Amniotic epithelial cell (primary cell): ENCODE data around the gene TBX4.

Experiments
- DNase-seq: peaks from one replicate; pipeline ENCODE4 v3.0.0-alpha.2; 2010; ENCODE audit warnings: low read depth

Gene TBX4

DNA sequence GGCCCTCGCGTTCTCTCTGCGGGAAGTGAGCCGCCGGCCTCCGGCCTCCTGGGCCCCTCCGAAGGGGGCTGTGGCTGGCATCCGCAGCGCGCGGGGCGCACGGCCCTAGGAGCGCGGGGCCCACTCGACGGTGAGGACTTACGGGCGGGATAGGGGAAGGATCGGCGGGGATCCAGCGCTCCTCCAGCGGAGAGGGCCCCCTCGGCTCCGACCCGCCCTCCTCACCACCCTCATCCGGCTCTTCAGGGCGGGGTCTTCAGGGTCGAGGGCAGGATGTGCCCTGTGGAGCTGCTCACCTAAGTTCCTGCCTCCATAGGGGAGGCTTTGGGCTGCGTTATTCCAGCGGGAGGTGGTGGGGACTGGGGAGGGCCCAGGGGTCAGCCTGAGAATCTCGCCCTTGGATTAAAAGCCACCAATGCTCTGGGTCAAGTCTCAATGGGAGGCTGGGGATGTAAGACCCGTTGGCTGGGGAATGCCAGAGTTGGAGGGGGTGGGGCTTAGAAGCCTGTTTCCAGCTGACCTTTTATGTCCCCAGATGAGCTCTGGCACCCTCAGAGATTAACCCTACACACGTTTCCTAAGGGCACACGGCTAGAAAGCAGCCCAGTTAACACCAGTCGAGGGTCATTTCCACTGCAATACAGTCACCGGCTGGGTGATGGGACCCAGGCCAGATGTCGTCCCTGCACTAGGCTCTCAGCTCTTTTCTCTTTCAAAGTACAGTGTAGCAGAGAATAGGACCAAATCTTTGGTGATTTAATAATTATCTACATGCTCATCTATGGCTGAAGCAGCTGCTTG, 39.2 kb upstream of the TBX4 start:
- DNase-seq = no peak

DNA sequence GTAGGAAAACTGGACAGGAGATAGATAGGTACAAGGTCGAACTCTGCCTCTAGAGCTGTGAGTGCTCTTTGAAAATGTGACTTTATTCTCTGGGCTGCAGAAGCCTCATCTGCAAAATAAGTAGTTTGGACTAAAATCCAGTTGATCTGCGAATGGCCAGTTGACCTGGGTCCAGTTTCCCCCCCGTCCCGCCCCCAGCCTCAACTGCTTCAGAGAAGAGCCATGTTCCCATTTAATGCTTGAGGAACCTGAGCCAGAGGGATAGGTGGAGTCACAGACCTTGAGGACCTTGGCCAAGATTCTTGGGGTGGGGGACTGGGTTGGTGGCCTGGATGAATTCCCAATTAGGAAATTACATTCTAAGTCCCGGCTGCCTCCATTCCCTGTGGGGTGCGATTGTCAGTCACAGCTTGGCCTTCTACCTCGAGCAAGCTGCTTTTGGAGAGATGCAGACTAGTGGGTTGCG, 38.5 kb upstream of the TBX4 start:
- no peak for DNase-seq

DNA sequence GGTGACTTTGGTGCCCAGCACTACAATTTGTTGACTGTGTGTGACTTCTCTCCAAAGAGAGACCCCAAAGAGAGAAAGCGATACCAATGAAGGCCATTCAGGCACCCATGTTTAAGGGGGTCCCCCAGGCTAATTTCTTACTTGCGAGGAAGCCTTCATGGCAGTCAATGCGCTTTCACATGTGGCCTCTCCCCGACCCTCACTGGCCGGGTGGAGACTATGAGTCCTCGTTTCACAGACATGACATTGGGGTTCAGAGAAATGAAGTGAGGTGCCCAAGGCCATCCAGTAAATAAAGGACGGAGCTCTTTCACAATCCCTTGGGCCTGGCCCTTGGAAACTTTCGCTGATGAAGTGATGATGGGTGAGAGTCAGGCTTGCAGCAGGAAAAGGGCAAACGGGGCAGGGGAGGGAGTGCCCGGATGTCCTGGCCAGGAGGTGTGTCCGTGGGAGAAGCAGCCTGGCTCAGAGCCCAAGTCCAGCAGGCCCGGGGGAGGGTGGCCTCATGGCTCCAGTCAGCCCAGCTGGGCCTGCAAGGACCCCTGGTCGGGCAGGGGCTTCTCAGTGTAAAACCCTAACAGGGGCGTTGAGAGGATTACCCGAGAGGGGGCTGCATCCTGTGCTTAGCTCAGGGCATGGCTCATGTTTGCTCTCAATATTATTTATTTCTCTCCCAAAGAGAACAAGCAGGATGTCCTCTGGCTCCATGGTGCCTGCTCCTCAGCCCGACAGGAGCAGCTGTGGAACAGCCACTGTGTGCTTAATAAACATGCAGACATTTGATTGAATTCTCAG, 37.9 kb upstream of the TBX4 start:
- no peak for DNase-seq

DNA sequence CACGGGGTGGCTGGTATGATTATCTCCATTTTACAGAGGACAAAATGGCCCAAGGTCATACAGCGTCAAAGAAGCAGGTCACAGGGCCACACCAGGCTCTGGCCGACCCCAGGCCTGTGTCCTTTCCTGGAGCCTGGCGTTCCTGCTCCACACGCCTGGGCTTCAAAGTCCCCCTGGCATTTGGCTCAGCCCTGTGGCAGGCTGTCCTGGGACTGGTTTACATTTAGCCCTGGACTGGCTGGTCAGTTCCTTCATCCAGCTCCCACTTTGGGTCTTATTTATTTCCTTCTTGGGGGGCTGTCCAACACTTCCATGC, 37.3 kb upstream of the TBX4 start:
- no peak for DNase-seq

DNA sequence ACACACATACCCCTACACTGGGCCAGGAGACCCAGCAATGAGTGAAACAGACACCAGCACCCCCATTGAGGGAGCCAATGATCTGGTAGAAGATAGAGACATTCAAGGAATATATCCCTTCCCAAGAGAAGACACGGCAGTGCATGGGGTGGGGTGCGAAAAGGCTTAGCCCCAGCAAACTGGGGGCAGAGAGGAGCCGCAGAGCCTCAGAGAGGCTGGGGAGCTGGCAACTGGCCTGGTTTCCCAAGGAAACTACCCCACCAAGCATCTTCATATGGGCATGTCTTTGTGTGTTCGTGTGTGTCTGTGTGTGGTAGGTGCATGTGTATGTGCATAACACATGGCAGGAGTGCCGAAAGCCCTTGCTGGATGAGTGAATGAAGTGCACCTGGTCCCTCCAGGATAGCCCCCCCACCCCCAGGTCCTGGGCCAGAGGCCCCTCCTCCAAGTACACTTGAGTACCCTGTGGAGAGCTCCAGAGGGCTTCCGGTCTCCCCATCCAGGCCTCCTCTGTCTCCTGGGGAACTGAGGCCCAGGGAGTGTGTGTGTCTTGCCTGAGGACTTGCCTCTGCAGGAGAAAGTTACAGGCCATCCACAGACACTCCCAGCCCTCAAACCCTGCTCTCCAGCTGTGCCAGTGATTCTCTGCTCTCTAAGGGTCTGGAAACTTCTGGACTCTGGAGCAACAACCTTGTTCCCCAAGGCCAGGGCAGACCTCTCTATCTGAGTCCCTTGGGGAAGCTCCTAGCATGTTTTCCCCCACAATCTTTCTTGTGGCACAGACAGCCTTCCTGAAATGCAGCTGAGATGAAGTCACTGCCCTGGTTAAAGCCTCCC, 36.6 kb upstream of the TBX4 start:
- DNase-seq = peak; percentile 58

GRCh38 chr17:61416211-61416539, 36.0 kb upstream of the TBX4 start:
- no peak for DNase-seq

GRCh38 chr17:61416540-61417363, 35.5 kb upstream of the TBX4 start:
- DNase-seq = peak; percentile 69

DNA sequence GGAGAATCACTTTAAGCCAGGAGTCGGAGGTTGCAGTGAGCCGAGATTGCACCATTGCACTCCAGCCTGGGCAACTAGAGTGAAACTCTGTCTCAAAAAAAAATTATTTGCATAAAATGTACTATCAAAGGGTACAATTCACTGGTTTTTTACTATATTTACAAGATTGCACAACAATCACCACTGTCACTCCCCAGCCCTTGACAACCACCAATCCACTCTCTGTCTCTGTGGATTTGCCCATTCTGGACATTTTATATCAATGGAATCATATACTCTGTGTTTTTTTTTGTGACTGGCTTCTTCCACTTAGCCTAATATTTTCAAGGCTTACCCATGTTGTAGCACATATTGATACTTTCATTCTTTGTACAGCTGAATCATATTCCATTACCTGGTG, 33.8 kb upstream of the TBX4 start:
- no peak for DNase-seq

DNA sequence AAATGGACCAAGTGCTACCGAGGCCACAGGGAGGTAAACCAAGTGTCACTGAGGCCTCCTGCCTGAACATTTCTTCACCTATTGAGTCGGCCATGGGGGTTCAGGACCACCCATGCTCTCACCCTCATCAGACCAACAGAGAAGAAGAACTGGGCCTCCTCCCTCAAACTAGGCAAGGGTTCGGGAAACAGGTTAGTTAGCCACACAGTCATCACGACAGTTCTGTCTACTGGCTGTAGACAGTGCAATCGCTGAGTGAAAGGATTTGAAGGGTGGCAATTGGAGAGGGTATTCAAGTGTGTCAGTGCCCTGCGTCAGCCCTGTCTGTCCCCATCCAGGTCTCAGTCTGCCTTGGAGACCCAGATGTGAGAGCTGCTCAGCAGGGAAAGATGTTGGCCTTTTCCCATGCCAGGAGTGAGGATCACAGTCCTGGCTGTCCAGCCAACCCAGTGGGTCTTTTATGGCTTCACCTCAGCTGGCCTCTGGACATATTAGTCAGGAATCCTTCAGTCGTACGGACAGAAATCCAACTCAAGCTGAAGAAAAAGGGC, 32.7 kb upstream of the TBX4 start:
- no peak for DNase-seq

DNA sequence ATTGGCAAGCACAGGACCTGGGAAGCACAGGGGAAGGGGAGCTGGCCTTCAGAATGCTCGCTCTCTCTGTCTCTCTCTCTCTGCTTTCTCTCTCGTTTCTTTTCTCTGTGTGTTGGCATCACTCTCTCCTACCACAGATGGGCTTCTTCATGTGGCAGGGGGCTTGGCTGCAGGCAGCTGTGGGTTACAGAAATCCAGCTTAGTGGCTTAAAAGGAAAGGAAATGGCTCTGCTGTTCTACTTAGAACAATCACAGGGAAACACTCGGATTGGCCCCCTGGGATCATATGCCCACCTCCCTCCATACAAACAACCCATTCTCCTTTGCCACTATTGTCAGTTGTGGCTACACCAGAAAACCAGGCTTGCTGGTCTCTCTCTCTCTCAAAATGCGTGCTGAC, 32.2 kb upstream of the TBX4 start:
- no peak for DNase-seq

GRCh38 chr17:61420745-61421398, 31.4 kb upstream of the TBX4 start:
- DNase-seq = no peak

- DNase-seq = no peak
Observed at GRCh38 chr17:61421460-61421859, 30.8 kb upstream of the TBX4 start.

GRCh38 chr17:61422116-61422799, 30.0 kb upstream of the TBX4 start:
- no peak for DNase-seq

DNA sequence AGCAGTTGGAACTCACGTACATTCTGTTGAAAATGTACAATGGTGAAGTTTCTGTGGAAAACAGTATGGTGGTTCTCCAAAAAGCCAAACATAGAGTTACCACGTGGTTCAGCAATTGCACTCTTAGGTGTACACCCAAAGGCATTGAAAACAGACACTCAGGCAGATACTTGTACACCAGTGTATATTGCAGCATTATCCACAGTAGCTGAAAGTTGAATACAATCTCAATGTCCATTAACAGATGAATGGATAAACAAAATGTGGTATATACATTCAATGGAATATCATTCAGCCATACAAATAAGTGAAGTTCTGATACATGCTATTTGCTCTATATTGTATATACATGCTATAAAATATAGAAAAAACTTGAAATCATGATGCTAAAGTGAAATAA, 29.4 kb upstream of the TBX4 start:
- no peak for DNase-seq

- no peak for DNase-seq
Observed at GRCh38 chr17:61423967-61424649, 28.1 kb upstream of the TBX4 start.

- peak; percentile 9 for DNase-seq
Observed at GRCh38 chr17:61425682-61426481, 26.3 kb upstream of the TBX4 start.

GRCh38 chr17:61426482-61427304, 25.5 kb upstream of the TBX4 start:
- DNase-seq = peak; percentile 34

DNA sequence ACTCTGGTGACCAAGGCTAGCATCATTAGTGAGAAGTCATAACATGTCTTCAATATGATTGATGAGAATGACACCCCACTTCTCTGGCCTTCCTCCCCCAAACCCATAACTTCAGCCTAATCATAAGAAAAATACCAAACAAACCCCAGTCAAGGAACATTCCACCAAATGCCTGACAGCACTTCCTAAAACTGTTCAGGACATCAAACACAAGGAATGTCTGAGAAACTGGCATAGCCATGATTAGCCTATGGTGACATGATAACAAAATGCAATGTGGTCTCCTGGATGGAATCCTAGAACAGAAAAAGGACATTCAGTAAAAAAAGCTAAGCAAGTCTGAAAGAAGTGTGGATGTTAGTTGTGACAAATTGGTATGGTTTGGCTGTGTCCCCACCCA, 24.7 kb upstream of the TBX4 start:
- DNase-seq = no peak
